ENCODE measurements around the gene RNU2-1. TPM values are rescaled to one million over a fixed set of nuclear protein-coding genes. Genes with fewer than 3 reads are reported as not detected.

The RNU2-1 gene
- total and polyA plus RNA-seq, 10 donors: 8,053 to 10,281 (median 8,790) TPM; not detected in 6

DNA sequence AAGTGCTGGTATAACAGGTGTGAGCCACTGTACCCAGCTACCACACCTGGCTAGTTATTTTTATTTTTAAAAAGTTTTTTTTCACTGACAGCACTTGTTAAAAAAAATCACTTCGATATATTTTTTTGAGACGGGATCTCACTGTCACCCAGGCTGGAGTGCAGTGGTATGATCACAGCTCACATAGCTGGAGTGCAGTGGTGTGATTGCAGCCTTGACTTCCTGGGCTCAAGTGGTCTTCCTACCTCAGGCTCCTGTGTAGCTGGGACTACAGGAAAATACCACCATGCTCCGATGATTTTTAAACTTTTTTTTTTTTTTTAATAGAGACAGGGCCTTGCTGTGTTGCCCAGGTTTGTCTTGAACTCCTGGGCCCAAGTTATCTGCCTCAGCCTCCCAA lies 49.9 kb downstream of the RNU2-1 start:
- peaks cover 3 to 100% (median 79%) of the 10 kb centered on the region in 6 donors for H3K36me3 ChIP-seq
- H3K9me3 ChIP-seq: no peaks in the 10 kb centered on the region

More for the DNA sequence above, 49.9 kb downstream of the RNU2-1 start:
- DNase-seq: no peak
- H3K4me1 ChIP-seq: peaks cover 0 to 6% (median 0%) of the 10 kb centered on the region in 6 donors
- no peak overlapping the region for H3K27ac ChIP-seq
- WGBS, 5 donors: 92 to 98% (median 96%) methylated on average over 3 of the region's 3 CpGs
- intact Hi-C loops (cut with DNase I; ENCODE audit: low total_unique reads): no loop called here
- H3K27me3 ChIP-seq (replicated peaks in 1 of 7): no peaks in the 10 kb centered on the region
- TF ChIP-seq POLR2A (IDR thresholded peaks at IDR 0.05) (no peak), POLR2AphosphoS5 (IDR thresholded peaks at IDR 0.05) (no peak)
- TF ChIP-seq, protein P1, sequence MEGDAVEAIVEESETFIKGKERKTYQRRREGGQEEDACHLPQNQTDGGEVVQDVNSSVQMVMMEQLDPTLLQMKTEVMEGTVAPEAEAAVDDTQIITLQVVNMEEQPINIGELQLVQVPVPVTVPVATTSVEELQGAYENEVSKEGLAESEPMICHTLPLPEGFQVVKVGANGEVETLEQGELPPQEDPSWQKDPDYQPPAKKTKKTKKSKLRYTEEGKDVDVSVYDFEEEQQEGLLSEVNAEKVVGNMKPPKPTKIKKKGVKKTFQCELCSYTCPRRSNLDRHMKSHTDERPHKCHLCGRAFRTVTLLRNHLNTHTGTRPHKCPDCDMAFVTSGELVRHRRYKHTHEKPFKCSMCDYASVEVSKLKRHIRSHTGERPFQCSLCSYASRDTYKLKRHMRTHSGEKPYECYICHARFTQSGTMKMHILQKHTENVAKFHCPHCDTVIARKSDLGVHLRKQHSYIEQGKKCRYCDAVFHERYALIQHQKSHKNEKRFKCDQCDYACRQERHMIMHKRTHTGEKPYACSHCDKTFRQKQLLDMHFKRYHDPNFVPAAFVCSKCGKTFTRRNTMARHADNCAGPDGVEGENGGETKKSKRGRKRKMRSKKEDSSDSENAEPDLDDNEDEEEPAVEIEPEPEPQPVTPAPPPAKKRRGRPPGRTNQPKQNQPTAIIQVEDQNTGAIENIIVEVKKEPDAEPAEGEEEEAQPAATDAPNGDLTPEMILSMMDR (IDR thresholded peaks at IDR 0.05 in 8 of 11, conservative IDR thresholded peaks at IDR 0.05 in 3 of 11): no peak
- no peak overlapping the region for H3K4me3 ChIP-seq

Small RNAs within 50 kb of the gene (small RNA-seq; reads per million reads assigned to genes)
- 0 reads per million in 4 donors for gene RF00004
- 0 reads per million in 4 donors for gene RNU2-1

Other genes with a start within 250 kb of the RNU2-1 start
- gene RPL27, start 235.6 kb downstream of the RNU2-1 start, total RNA-seq: 1,000 to 10,000 TPM in 3 of 7 donors, 100 to 1,000 TPM in 4; 702 to 1,170 (median 925) TPM
- gene RPL27, start 235.6 kb downstream of the RNU2-1 start, polyA plus RNA-seq: 1,000 to 10,000 TPM; 5,502 to 6,357 (median 5,985) TPM
- 10 to 100 TPM; 45.5 to 63.3 (median 51.9) TPM for gene IFI35, start 227.2 kb downstream of the RNU2-1 start, total RNA-seq
- gene IFI35, start 227.2 kb downstream of the RNU2-1 start, polyA plus RNA-seq: 10 to 100 TPM; 38.0 to 64.8 (median 40.6) TPM
- gene VAT1, start 211.6 kb downstream of the RNU2-1 start, total RNA-seq: 100 to 1,000 TPM in 1 of 7 donors, 10 to 100 TPM in 6; 55.4 to 144 (median 79.0) TPM
- gene VAT1, start 211.6 kb downstream of the RNU2-1 start, polyA plus RNA-seq: 10 to 100 TPM; 20.3 to 64.5 (median 27.0) TPM
- under 1 TPM; 0.09 to 0.47 (median 0.32) TPM for gene RND2, start 208.7 kb downstream of the RNU2-1 start, total RNA-seq
- gene RND2, start 208.7 kb downstream of the RNU2-1 start, polyA plus RNA-seq: under 1 TPM; 0.11 to 0.42 (median 0.17) TPM
- 10 to 100 TPM in 4 of 7 donors, 1 to 10 TPM in 3; 5.2 to 13.6 (median 10.0) TPM for gene BRCA1, start 108.6 kb downstream of the RNU2-1 start, total RNA-seq
- 1 to 10 TPM; 1.3 to 2.9 (median 2.7) TPM for gene BRCA1, start 108.6 kb downstream of the RNU2-1 start, polyA plus RNA-seq
- gene NBR1, start 62.8 kb downstream of the RNU2-1 start, total RNA-seq: 100 to 1,000 TPM in 1 of 7 donors, 10 to 100 TPM in 6; 69.2 to 103 (median 91.5) TPM
- gene NBR1, start 62.8 kb downstream of the RNU2-1 start, polyA plus RNA-seq: 10 to 100 TPM; 18.5 to 29.3 (median 22.0) TPM
- 10 to 100 TPM; 25.7 to 53.4 (median 32.9) TPM for gene TMEM106A, start 22.1 kb downstream of the RNU2-1 start, total RNA-seq
- 10 to 100 TPM in 1 of 3 donors, 1 to 10 TPM in 2; 2.8 to 11.9 (median 3.3) TPM for gene TMEM106A, start 22.1 kb downstream of the RNU2-1 start, polyA plus RNA-seq
- under 1 TPM in 1 of 7 donors, not detected in 6; 0.64 TPM for gene CCDC200, start 5.4 kb downstream of the RNU2-1 start, total RNA-seq
- under 1 TPM in 2 of 3 donors, not detected in 1; 0.17 to 0.35 TPM for gene CCDC200, start 5.4 kb downstream of the RNU2-1 start, polyA plus RNA-seq
- gene ARL4D, start 165.0 kb upstream of the RNU2-1 start, total RNA-seq: 10 to 100 TPM in 6 of 7 donors, 1 to 10 TPM in 1; 9.9 to 30.4 (median 18.6) TPM
- gene ARL4D, start 165.0 kb upstream of the RNU2-1 start, polyA plus RNA-seq: 1 to 10 TPM; 4.6 to 9.6 (median 7.2) TPM
- 10 to 100 TPM; 37.8 to 63.3 (median 55.4) TPM for gene DHX8, start 250.0 kb upstream of the RNU2-1 start, total RNA-seq
- 10 to 100 TPM; 20.4 to 25.6 (median 22.8) TPM for gene DHX8, start 250.0 kb upstream of the RNU2-1 start, polyA plus RNA-seq